ENCODE measurements around the gene HLA-DMB. TPM values are rescaled to one million over a fixed set of nuclear protein-coding genes. Genes with fewer than 3 reads are reported as not detected.

The HLA-DMB gene
- total RNA-seq, 4 donors from 2014 or later: 15.0 to 30.2 (median 18.1) TPM

DNA sequence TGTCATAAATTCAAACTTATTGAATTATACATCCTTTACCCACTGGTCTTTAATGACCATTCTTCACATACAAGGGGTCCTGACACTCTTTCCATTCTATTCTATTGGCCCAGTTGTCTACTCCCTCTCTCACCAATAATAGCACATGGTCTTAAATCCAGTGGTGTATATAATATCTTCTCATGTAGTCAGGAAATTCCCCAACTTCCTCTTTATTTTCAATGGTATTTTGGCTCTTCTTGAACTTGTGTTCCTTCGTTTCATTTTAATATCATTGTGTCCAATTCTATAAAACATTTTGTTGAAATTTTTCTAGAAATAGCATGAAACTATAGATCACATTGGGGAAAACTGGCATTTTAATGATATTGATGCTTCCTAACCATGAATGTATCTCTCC, 50.0 kb downstream of the HLA-DMB start:
- 39% methylated on average over 1 of the region's 1 CpG for WGBS
- DNase-seq (ENCODE audit: low spot score in 2 of 2): no peak
- H3K36me3 ChIP-seq: no peaks in the 10 kb centered on the region

GRCh38 chr6:32889533-32889932, 51.3 kb downstream of the HLA-DMB start:
- TF ChIP-seq, protein P1, sequence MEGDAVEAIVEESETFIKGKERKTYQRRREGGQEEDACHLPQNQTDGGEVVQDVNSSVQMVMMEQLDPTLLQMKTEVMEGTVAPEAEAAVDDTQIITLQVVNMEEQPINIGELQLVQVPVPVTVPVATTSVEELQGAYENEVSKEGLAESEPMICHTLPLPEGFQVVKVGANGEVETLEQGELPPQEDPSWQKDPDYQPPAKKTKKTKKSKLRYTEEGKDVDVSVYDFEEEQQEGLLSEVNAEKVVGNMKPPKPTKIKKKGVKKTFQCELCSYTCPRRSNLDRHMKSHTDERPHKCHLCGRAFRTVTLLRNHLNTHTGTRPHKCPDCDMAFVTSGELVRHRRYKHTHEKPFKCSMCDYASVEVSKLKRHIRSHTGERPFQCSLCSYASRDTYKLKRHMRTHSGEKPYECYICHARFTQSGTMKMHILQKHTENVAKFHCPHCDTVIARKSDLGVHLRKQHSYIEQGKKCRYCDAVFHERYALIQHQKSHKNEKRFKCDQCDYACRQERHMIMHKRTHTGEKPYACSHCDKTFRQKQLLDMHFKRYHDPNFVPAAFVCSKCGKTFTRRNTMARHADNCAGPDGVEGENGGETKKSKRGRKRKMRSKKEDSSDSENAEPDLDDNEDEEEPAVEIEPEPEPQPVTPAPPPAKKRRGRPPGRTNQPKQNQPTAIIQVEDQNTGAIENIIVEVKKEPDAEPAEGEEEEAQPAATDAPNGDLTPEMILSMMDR (IDR thresholded peaks at IDR 0.05): no peak
- TF ChIP-seq EP300 (IDR thresholded peaks at IDR 0.05) (no peak), POLR2AphosphoS5 (IDR thresholded peaks at IDR 0.05) (no peak), POLR2A (IDR thresholded peaks at IDR 0.05) (no peak)
- no peaks in the 10 kb centered on the region for H3K9me3 ChIP-seq
- no peak overlapping the region for H3K4me3 ChIP-seq
- H3K27me3 ChIP-seq: no peaks in the 10 kb centered on the region
- peaks cover 4% of the 10 kb centered on the region for H3K4me1 ChIP-seq
- DNase-seq (ENCODE audit: low spot score in 2 of 2): no peak
- 31% methylated on average over 1 of the region's 1 CpG for WGBS
- no peak overlapping the region for H3K27ac ChIP-seq
- H3K36me3 ChIP-seq: no peaks in the 10 kb centered on the region

More for the DNA sequence above, 50.0 kb downstream of the HLA-DMB start:
- TF ChIP-seq, protein P1 (IDR thresholded peaks at IDR 0.05): no peak
- TF ChIP-seq POLR2AphosphoS5 (IDR thresholded peaks at IDR 0.05): no peak
- TF ChIP-seq EP300 (IDR thresholded peaks at IDR 0.05): no peak
- no peak for TF ChIP-seq POLR2A (IDR thresholded peaks at IDR 0.05)
- H3K27me3 ChIP-seq: no peaks in the 10 kb centered on the region
- no peak overlapping the region for H3K27ac ChIP-seq
- no peaks in the 10 kb centered on the region for H3K9me3 ChIP-seq
- peaks cover 14% of the 10 kb centered on the region for H3K4me1 ChIP-seq
- no peak overlapping the region for H3K4me3 ChIP-seq

DNA sequence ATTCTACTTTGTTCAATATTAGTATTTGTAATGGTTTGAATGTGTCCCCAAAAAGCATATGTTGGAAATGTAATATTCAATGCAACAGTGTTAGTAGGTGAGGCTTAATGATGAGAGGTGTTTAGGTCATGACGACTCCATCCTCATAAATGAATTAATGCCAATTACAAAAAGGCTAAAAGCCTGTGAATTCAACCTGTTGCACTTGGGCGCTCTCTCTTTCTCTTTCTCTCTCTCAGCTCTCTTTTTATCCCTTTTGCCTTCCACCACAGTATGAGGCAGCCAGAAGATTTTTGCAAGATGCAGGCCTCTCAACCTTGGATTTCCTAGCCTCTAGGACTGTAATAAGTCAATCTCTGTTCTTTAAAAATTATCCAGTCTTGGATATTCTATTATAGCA, 52.3 kb downstream of the HLA-DMB start:
- Histone ChIP-seq H3K27me3 (no peaks in the 10 kb centered on the region), H3K9me3 (no peaks in the 10 kb centered on the region), H3K4me3 (no peak overlapping the region), H3K4me1 (peaks cover under 1% of the 10 kb centered on the region), H3K27ac (no peak overlapping the region), H3K36me3 (no peaks in the 10 kb centered on the region)
- no peak for DNase-seq (ENCODE audit: low spot score in 2 of 2)
- TF ChIP-seq EP300 (IDR thresholded peaks at IDR 0.05): no peak
- TF ChIP-seq, protein P1 (IDR thresholded peaks at IDR 0.05): no peak
- WGBS: 74% methylated on average over 2 of the region's 2 CpGs

DNA sequence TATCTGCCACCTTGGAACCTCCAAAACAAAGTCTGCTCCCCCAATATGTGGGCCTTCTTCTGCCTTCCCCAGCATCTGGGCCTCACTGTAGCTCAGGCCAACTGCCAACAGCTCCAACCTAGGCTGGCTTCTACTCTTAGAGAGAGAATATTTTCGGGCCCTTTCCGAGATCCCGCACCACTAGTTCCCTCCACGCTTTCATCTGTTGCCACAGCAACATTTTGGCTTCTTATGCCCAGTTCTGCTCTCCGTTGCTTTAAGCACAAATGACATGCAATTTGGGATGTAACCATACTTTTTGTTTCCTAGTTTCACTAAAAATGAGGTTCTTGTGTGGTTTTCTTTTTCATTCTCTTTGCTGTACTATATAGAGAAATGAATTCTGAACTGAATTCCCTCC, 53.2 kb downstream of the HLA-DMB start:
- no peaks in the 10 kb centered on the region for H3K27me3 ChIP-seq
- no peaks in the 10 kb centered on the region for H3K36me3 ChIP-seq
- H3K4me3 ChIP-seq: no peak overlapping the region
- TF ChIP-seq, protein P1 (IDR thresholded peaks at IDR 0.05): no peak
- TF ChIP-seq EP300 (IDR thresholded peaks at IDR 0.05) (no peak), POLR2AphosphoS5 (IDR thresholded peaks at IDR 0.05) (no peak), POLR2A (IDR thresholded peaks at IDR 0.05) (no peak)
- no peak for DNase-seq (ENCODE audit: low spot score in 2 of 2)
- no peaks in the 10 kb centered on the region for H3K9me3 ChIP-seq
- no peaks in the 10 kb centered on the region for H3K4me1 ChIP-seq
- 80% methylated on average over 5 of the region's 5 CpGs for WGBS
- H3K27ac ChIP-seq: no peak overlapping the region

- Histone ChIP-seq H3K4me1 (no peaks in the 10 kb centered on the region), H3K4me3 (no peak overlapping the region), H3K27ac (no peak overlapping the region), H3K36me3 (no peaks in the 10 kb centered on the region), H3K9me3 (no peaks in the 10 kb centered on the region), H3K27me3 (no peaks in the 10 kb centered on the region)
- TF ChIP-seq POLR2AphosphoS5 (IDR thresholded peaks at IDR 0.05): no peak
- TF ChIP-seq, protein P1 (IDR thresholded peaks at IDR 0.05): no peak
- no peak for TF ChIP-seq EP300 (IDR thresholded peaks at IDR 0.05)
- no peak for TF ChIP-seq POLR2A (IDR thresholded peaks at IDR 0.05)
- 43% methylated on average over 3 of the region's 3 CpGs for WGBS
- no peak for DNase-seq (ENCODE audit: low spot score in 2 of 2)
Measured at GRCh38 chr6:32886681-32887383, 54.0 kb downstream of the HLA-DMB start.
